Suppressor macrophage treated with lipopolysaccharide for 4 hours (primary cell): Measurements from ENCODE around the gene ARID4B.
"Not testable (repeated sequence)": the region's sequence is repeated elsewhere in the genome, so short reads cannot be mapped to it uniquely, and the experiment has no call there.

Experiments used
- DNase-seq: peaks from one replicate; pipeline ENCODE4 v3.0.0-alpha.2; 2020

ARID4B gene

DNA sequence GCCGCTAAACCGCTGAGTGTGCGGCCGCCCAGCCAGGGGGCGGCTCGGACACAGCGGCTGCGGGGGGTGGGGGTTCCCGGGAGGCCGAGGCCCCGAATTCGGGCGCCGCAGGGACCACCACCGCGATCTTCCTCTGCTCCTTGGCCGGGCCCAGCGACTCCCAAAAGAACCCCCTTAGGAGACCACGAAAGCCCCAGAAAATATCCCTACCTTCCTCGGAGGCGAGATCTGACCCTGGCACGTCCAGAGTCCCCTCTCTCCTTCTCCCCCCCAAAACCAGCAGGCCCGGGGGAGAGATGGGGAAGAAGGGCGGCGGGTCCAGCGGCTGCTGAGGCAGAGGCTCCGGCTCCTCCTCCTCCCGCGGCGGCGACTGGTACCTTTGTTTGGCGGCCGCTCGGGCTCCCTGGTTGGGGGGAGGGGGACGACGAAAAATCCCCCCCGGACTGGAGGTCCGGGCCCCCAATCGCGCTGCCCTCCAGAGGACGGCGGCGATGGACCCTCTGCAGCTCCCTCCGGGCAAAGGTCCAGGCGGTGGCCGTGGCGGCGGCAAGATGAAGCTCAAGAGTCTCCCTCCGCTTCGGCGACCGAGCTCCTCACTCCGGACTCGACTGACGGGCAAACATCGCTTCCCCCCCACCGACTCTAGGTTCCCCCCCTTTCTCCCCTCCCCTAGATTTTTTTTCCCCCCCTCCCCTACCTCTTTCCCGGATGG lies at the start of gene ARID4B:
Gene ARID4B, minus strand, starts transcription at position 621 of the 712 bp plus-strand sequence. CDS start 1,260 bp downstream, outside the sequence.
- DNase-seq, result peak; percentile 44

DNA sequence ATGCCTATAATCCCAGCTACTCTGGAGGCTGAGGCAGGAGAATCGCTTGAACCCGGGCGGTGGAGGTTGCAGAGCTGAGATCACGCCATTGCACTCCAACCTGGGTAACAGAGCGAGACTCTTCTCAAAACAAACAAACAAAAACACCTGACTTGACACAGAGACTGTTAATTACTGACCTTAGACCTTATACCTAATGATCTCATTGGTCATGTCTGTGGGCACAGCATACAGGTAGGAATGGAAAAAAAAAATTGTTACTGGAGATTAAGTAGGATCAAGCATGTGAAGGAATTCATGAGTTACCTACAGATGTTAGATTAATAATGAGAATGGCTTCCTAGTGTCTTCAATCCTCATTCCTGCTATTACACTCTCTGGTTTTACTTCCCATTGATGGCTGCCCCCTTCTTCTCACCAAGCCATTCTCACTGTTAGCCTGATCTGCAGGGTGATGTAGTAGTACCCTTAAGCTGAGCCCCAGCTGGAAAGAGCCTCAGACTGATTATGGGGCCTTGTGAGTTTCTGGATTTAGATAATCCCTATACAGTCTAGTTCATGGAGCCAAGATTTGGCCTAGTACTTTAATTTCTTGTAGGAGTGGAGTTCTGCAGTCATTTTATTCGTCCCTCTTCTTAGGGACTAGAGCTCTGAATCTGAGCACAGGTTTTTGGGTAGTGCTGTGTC lies 48.1 kb upstream of the ARID4B start:
- no peak for DNase-seq

DNA sequence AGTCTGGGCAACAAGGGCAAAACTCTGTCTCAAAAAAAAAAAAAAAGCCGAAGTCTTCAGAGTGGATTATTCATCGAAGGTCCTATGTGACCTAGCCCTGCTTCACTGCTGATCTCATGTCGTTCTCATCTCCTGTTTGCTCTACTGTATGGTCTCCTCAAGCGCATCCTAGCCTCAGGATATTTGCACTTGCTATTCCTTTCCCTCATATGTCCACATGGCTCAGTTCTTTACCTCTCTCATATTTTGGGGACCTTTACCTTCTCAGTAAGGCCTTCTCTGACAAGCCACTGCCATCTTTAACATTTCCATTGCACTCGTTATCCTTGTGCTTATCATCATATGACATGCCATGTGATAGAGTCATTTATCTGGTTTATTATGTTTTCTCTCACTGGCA lies 41.8 kb upstream of the ARID4B start:
- DNase-seq, result no peak

- no peak for DNase-seq
Measured at GRCh38 chr1:235368428-235368827, 40.4 kb upstream of the ARID4B start.

DNA sequence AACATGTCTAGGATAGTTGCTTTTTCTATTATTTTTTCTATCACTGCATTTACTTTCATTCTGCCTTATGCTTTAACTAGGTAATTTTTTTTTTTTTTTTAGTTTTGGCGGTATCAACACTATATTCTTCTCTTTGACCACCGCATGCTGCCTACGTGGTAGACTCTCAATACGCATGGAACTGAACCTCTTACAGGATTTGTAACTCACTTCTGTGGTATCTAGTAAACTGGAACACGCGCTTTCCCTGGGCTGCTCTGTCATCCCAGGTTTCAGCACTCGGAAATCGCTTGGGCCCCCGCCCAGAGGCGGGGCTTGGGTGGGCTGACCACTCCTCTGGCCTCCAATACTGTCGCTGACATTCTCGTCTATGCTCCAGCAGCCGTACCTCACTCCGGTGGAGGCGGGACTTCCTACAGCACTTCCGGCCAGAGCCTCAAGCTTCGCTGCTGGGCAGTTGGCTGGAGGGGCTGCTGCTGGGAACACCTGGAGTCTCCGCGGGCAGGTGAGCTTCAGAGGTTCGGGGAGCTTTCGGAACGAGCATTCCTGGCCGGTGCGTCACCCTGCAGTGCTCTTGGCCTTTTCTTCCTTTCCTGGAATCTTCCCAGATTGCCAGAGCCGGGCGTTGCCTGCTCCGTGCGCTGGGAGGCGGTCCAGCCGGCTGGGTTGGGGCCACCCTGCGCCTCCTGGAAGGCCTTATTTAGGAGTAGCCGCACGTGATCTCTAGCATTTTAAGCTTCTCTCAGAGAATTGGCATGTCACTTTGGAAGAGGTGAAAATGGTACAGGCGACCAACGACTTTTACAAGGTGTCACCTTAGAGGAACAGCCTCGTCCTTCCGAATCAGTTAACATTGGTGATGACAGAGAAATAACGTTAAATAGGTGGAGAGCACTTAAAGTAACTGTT lies 39.3 kb upstream of the ARID4B start, which contains the start of gene TBCE:
Gene TBCE, plus strand, starts transcription at position 428 of the 909 bp plus-strand sequence. CDS start 12,623 bp downstream, outside the sequence.
- DNase-seq, result peak; percentile 97

DNA sequence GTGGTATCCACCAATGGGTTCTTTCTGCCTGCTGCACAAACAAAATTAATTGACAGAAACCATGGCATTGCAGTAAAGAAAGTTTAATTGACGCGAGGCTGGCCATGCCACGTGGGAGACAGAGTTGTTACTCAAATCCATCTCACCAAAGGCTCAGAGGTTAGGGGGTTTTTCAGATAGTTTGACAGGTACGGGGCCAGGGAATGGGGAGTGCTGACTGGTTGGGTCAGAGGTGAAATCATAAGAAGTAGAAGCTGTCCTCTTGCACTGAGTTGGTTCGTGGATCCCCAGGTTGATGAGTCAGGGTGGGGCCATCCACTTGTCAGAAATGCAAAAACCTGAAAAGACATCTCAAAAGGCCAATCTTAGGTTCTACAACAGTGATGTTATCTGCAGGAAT lies 38.3 kb upstream of the ARID4B start:
- DNase-seq, result no peak

DNA sequence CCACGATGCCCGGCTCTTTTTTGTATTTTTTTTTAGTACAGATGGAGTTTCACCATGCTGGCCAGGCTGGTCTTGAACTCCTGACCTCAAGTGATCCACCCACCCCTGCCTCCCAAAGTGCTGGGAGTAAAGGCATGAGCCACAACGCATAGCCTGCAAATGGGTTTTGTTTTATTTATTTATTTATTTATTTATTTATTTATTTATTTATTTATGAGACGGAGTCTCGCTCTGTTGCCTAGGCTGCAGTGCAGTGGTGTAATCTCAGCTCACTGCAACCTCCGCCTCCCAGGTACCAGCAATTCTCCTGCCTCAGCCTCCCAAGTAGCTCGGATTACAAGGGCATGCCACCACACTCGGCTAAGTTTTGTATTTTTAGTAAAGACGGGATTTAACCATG lies 36.2 kb upstream of the ARID4B start:
- DNase-seq, result not testable (repeated sequence)

- no peak for DNase-seq
Measured at GRCh38 chr1:235358899-235359298, 30.9 kb upstream of the ARID4B start.

- DNase-seq, result no peak
Measured at GRCh38 chr1:235357485-235358373, 29.8 kb upstream of the ARID4B start.

DNA sequence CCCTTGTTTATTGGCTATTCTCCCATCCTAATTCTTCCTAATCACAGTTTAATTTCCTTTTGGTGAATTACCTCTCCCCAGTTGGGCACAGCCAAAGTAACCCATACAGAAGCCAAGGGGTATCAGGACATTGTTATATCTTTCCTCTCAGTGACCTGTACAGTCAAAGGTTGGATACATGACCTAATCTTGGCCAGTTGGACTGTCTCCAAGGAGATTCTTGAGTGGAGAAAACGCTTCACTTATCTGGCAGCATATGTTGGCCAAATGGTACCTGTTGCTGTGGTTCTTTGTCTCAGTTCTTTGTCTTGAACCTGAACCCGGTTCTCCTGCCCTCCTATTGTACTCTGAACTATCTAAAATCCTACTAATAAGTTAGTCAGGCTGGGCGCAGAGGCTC lies 23.9 kb upstream of the ARID4B start:
- DNase-seq, result no peak

GRCh38 chr1:235351441-235351840 lies 23.5 kb upstream of the ARID4B start:
- DNase-seq, result no peak

- no peak for DNase-seq
Measured at GRCh38 chr1:235343726-235344125, 15.7 kb upstream of the ARID4B start.

DNA sequence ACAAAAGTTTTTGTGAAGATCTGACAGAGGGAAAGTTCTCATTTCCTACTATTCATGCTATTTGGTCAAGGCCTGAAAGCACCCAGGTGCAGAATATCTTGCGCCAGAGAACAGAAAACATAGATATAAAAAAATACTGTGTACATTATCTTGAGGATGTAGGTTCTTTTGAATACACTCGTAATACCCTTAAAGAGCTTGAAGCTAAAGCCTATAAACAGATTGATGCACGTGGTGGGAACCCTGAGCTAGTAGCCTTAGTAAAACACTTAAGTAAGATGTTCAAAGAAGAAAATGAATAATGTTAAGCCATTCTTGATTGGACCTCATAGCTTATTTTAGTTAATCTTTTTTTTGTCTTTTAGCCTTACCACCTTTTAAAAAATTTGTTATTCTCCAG lies 14.5 kb upstream of the ARID4B start:
- DNase-seq, result no peak

- DNase-seq, result no peak
Measured at GRCh38 chr1:235342039-235342438, 14.1 kb upstream of the ARID4B start.

DNA sequence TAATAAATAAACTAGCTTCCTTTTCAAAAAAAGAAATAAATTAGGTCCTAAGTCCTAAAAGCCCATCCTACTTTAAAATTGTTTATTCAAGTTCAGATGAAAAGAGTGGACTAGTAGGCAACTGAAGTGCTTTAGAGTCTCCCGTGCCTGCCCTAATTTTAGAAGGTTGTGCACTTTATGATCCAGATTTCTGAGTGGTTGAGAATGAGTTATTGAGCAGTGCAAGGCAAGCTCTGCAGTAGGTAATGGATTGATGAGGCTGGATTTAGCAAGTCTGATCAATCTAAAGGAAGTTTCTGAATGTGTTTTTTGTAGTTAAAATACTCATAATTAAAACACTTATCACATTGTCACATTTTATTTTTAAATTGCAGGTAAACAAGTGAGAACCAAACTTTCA lies 13.4 kb upstream of the ARID4B start:
- no peak for DNase-seq

- DNase-seq, result no peak
Measured at GRCh38 chr1:235339746-235340145, 11.8 kb upstream of the ARID4B start.

DNA sequence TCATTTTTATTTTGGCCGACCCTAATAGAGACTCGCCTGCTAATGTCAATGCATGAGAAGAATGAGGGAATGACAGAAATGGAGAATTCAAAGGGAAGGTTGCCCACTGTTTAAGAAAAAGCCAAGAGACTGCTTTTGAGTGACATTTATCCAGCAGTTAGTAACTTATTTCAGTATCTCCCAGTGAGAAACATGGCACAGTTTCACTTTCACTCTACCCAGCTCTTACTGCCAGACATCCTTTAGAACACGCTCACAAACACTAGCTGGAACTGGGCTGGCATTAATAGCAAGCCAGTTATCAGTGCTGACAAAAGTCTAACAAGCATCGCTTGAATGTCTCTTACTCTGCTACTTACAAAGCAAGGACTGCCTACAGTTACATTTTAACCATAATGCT lies 8.9 kb upstream of the ARID4B start:
- peak; percentile 43 for DNase-seq

DNA sequence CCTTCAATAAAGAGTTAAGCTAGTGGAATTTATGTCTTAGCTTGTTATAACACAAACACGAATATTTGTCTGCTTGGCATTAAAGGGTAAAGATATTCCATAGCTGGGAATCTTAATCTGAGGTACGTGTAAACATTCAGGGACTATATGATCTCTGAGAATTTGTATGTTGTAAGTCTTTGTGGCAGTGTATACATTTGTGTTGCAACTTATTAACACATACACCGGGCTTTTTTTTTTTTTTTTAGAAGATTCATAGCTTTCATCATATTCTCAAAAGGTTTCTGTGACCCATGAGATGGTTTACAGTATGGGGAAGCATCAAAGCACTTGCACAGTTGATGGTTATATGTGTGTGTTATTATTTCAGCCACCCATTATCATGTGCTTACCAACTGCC lies 3.4 kb upstream of the ARID4B start:
- DNase-seq, result peak; percentile 49

DNA sequence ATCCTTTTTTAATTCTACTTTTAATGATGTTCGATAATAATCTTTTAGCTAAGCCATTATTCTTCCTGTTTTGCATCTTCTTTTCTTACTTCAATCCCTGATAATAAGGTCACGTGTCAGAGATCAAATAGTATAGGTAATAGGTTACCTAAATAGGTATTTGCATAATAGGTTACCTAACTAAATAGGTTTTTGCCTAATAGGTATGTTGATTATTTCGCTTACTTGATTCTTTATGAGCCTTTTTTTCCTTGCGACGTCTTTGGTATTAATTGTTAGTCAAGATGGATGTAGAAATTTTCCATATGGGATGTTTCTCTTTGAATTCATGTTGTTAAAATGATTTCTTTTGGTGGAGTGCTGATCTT lies 2.9 kb upstream of the ARID4B start:
- DNase-seq, result no peak

- peak; percentile 64 for DNase-seq
Measured at GRCh38 chr1:235329139-235329902, 1.3 kb upstream of the ARID4B start.
